ENCODE results near the gene CDHR5.

CDHR5 gene

GRCh38 chr11:593347-593746 lies 31.4 kb downstream of the CDHR5 start:
- intact Hi-C loops (cut with DNase I; ENCODE audit: low total_unique reads) = no loop called here
- Histone ChIP-seq H3K36me3 (peaks cover 53 to 100% (median 97%) of the 10 kb centered on the region in 3 donors), H3K4me3 (no peak overlapping the region), H3K27ac (no peak overlapping the region), H3K9me3 (no peaks in the 10 kb centered on the region), H3K27me3 (no peaks in the 10 kb centered on the region), H3K4me1 (no peaks in the 10 kb centered on the region)
- DNase-seq = no peak
- no peak for TF ChIP-seq CTCF (IDR thresholded peaks at IDR 0.05)

GRCh38 chr11:592918-593317 lies 31.8 kb downstream of the CDHR5 start:
- H3K9me3 ChIP-seq = no peaks in the 10 kb centered on the region
- H3K36me3 ChIP-seq = peaks cover 51 to 100% (median 97%) of the 10 kb centered on the region in 3 donors
- no peak for TF ChIP-seq CTCF (IDR thresholded peaks at IDR 0.05)
- H3K27ac ChIP-seq = no peak overlapping the region
- no peaks in the 10 kb centered on the region for H3K4me1 ChIP-seq
- intact Hi-C loops (cut with DNase I; ENCODE audit: low total_unique reads) = no loop called here
- H3K27me3 ChIP-seq = no peaks in the 10 kb centered on the region
- no peak overlapping the region for H3K4me3 ChIP-seq
- DNase-seq = no peak

DNA sequence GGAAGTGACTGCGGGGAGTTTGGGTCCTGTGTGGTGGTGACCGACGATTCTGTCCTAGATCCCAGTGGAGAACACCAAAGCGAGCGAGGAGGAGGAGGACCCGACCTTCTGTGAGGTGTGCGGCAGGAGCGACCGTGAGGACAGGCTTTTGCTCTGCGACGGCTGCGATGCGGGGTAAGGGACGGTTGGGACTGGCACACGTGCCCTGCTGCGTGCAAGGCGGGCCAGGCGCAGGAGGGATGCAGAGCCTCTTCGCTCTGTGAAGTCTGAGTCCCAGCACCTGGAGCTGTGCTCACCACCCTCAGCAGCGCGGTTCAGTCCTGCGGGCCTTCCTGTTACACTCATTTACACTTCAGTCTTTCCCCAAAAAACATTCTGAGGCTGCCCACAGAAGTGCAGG lies 32.3 kb downstream of the CDHR5 start:
- intact Hi-C loops (cut with DNase I; ENCODE audit: low total_unique reads) = no loop called here
- no peak overlapping the region for H3K27ac ChIP-seq
- no peaks in the 10 kb centered on the region for H3K27me3 ChIP-seq
- H3K36me3 ChIP-seq = peaks cover 51 to 100% (median 97%) of the 10 kb centered on the region in 3 donors
- no peaks in the 10 kb centered on the region for H3K4me1 ChIP-seq
- TF ChIP-seq CTCF (IDR thresholded peaks at IDR 0.05) = no peak
- no peak for DNase-seq
- H3K9me3 ChIP-seq = no peaks in the 10 kb centered on the region
- no peak overlapping the region for H3K4me3 ChIP-seq

GRCh38 chr11:590997-591396 lies 33.8 kb downstream of the CDHR5 start:
- intact Hi-C loops (cut with DNase I; ENCODE audit: low total_unique reads) = no loop called here
- DNase-seq = no peak
- H3K4me1 ChIP-seq = no peaks in the 10 kb centered on the region
- H3K4me3 ChIP-seq = no peak overlapping the region
- no peak for TF ChIP-seq CTCF (IDR thresholded peaks at IDR 0.05)
- no peak overlapping the region for H3K27ac ChIP-seq
- peaks cover 54 to 100% (median 99%) of the 10 kb centered on the region in 3 donors for H3K36me3 ChIP-seq
- no peaks in the 10 kb centered on the region for H3K27me3 ChIP-seq
- no peaks in the 10 kb centered on the region for H3K9me3 ChIP-seq

DNA sequence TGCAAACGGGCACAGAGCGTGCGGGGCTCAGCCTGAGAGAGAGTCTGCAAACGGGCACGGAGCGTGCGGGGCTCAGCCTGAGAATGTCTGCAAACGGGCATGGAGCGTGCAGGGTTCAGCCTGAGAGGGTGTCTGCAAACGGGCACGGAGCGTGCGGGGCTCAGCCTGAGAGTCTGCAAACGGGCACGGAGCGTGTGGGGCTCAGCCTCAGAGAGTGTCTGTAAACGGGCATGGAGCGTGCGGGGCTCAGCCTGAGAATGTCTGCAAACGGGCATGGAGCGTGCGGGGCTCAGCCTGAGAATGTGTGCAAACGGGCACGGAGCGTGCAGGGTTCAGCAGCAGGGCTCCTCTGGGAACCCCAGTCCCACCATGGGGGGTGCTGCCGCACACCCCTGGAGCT lies 35.0 kb downstream of the CDHR5 start:
- H3K27me3 ChIP-seq = no peaks in the 10 kb centered on the region

More for the DNA sequence above, 35.0 kb downstream of the CDHR5 start:
- Histone ChIP-seq H3K4me3 (no peak overlapping the region), H3K36me3 (peaks cover 54 to 99% (median 92%) of the 10 kb centered on the region in 3 donors), H3K9me3 (no peaks in the 10 kb centered on the region), H3K27ac (no peak overlapping the region), H3K4me1 (no peaks in the 10 kb centered on the region)
- intact Hi-C loops (cut with DNase I; ENCODE audit: low total_unique reads) = no loop called here
- DNase-seq = no peak
- TF ChIP-seq CTCF (IDR thresholded peaks at IDR 0.05) = no peak

Measured in tibial artery (tissue), 4 donors.